ENCODE results near the gene GLI3.

GLI3 gene

DNA sequence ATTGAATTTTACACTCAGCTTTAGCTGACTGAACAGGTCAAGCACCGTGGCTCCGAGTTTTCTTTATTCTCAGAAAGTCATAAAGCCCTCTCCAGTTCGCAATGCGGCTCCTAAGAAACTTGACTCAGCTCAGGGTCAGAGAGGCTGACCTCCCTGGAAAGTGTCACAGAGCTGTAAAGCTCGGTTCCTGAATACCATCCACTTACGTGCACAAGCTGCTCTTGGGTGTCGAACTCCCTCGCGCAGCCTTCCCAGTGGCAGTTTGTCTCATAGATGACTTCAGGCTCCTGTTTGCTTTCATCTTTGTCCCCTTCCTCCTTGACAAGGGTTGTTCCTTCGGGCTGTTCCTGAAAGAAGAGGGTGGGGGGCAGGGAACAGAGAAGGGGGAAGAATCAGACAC lies 213.7 kb downstream of the GLI3 start:
- ATAC-seq (no peak), DNase-seq (no peak)
- no peaks in the 10 kb centered on the region for H3K9me3 Mint-ChIP-seq
- H3K27ac Mint-ChIP-seq, result no peak overlapping the region
- no peak overlapping the region for H3K4me3 Mint-ChIP-seq
- no peaks in the 10 kb centered on the region for H3K4me1 Mint-ChIP-seq
- peaks cover 7% of the 10 kb centered on the region for H3K27me3 Mint-ChIP-seq

DNA sequence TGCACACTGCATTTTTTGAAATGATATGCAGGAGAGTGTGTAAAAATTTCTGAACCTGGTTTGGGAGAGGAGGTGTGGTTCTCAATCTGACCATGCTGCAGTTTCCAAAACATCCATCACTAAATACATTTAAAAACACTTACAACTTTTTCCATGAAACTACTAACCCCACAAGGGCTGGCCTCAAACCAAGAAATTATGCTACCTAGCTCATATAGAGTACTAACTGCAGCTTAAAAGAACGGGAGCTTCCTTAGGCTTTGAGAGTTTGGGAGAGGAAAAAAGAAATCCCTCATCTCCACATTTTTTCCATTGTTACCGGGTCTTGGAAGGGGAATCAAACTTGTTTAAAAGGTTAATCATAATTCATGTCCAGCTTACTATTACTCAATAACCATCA lies 214.2 kb downstream of the GLI3 start:
- H3K9me3 Mint-ChIP-seq, result no peaks in the 10 kb centered on the region
- ATAC-seq, result no peak

GRCh38 chr7:42022056-42022455 lies 215.0 kb downstream of the GLI3 start:
- Mint-ChIP-seq H3K27ac (no peak overlapping the region), H3K9me3 (no peaks in the 10 kb centered on the region), H3K4me1 (no peaks in the 10 kb centered on the region), H3K4me3 (no peak overlapping the region), H3K27me3 (peaks cover 19% of the 10 kb centered on the region)
- no peak for ATAC-seq
- no peak for DNase-seq

More for the DNA sequence above, 214.2 kb downstream of the GLI3 start:
- Mint-ChIP-seq H3K4me3 (no peak overlapping the region), H3K27me3 (peaks cover 11% of the 10 kb centered on the region), H3K27ac (no peak overlapping the region), H3K4me1 (no peaks in the 10 kb centered on the region)
- DNase-seq, result no peak

DNA sequence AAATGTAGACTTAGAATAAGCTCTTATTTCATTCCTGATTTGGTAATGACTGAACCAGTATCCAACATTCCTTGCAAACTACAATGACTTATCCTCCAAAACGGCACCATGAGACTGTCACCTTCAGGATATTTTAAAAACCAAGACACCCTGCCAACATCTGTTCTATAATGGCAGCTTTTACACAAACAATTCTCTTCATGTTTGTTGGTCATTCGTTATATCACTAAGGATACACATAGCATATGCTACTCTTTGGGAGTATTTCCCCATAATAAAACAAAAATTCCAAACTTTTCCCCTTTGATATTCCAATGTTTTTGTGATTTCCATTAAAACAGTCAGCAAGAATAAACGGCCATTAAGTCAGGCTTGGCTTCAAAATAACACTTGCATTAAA lies 215.4 kb downstream of the GLI3 start:
- Mint-ChIP-seq H3K27ac (no peak overlapping the region), H3K4me1 (no peaks in the 10 kb centered on the region), H3K27me3 (peaks cover 23% of the 10 kb centered on the region), H3K4me3 (no peak overlapping the region), H3K9me3 (no peaks in the 10 kb centered on the region)
- ATAC-seq, result no peak
- DNase-seq, result no peak

- ATAC-seq, result no peak
- Mint-ChIP-seq H3K4me3 (no peak overlapping the region), H3K27me3 (peaks cover 29% of the 10 kb centered on the region), H3K4me1 (no peaks in the 10 kb centered on the region), H3K9me3 (no peaks in the 10 kb centered on the region), H3K27ac (peak overlapping the region in 1 of 2 donors; percentile 18)
- DNase-seq, result no peak
Measured at GRCh38 chr7:42020061-42020460, 216.9 kb downstream of the GLI3 start.

DNA sequence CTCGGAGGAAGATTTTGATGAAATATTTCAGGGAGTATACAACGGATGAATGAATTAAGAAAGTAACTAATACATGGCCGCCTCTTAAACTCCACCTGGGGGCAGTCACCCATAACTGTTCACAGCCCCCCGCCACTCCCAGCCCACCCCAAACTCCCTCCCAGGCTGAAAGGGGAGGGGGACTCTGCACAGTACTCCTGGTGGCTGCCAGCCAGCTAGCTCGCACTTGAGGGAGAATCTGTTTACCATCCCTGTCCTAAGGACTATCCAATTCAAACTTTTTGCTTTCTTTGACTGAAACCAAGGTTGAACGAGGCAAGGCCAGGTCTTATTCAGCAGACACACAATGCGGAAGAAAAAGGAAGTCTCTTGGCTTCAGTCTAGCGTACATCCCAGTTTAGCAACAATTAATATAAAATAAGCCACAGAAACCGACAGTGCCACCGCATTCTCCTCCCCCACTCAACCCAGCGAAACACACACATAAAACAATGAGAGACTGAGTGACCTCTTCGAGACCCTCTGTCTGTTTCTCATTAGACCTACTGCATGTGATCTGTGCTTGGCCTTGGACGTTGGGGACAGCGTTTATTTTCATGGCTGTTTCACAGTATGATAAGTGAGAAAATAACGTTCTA lies 219.5 kb downstream of the GLI3 start:
- Mint-ChIP-seq H3K9me3 (peaks cover 9 to 12% of the 10 kb centered on the region in 2 donors), H3K27ac (no peak overlapping the region), H3K27me3 (peaks cover 39% of the 10 kb centered on the region), H3K4me3 (no peak overlapping the region), H3K4me1 (no peaks in the 10 kb centered on the region)
- ATAC-seq, result no peak
- DNase-seq, result no peak

- no peaks in the 10 kb centered on the region for H3K4me1 Mint-ChIP-seq
- ATAC-seq, result no peak
- no peak for DNase-seq
- peaks cover 9 to 12% of the 10 kb centered on the region in 2 donors for H3K9me3 Mint-ChIP-seq
- H3K4me3 Mint-ChIP-seq, result no peak overlapping the region
- H3K27ac Mint-ChIP-seq, result no peak overlapping the region
- H3K27me3 Mint-ChIP-seq, result peaks cover 39% of the 10 kb centered on the region
Measured at GRCh38 chr7:42016517-42016916, 220.5 kb downstream of the GLI3 start.

GRCh38 chr7:42014625-42015618 lies 222.1 kb downstream of the GLI3 start:
- no peaks in the 10 kb centered on the region for H3K4me1 Mint-ChIP-seq
- H3K4me3 Mint-ChIP-seq, result no peak overlapping the region
- H3K27me3 Mint-ChIP-seq, result peaks cover 39% of the 10 kb centered on the region
- H3K9me3 Mint-ChIP-seq, result peaks cover 9 to 12% of the 10 kb centered on the region in 2 donors
- peak; percentile 12 to 38 for DNase-seq
- peak; percentile 57 for ATAC-seq
- no peak overlapping the region for H3K27ac Mint-ChIP-seq

DNA sequence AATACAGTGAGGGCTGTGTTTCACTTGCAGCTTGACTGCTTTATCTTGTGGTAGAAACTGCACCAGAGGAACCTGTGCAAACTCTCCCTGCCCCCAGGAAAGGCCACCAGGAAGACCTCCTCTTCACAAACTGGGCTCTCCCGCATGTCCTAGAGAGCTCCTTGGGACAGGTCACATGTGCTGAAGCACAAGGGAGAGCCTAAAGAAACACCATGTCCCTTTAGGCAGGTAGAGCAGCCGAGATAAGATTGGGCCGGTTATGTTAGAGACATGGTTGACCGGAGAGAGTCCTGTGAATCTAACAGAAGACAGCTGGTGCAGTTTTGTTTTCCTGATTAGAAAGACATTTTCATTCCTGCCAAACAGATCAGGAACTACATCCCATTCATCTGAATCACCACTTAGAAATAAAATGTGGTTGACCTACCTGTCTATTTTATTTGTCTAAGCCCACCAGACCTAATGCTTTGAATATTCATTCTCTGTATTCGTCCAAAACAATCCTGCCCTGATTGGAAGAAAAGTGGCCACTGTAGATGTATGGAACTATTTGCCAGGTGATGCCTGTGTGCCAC lies 224.1 kb downstream of the GLI3 start:
- ATAC-seq, result no peak
- Mint-ChIP-seq H3K4me1 (no peaks in the 10 kb centered on the region), H3K4me3 (no peak overlapping the region), H3K27me3 (peaks cover 39% of the 10 kb centered on the region), H3K27ac (no peak overlapping the region), H3K9me3 (peaks cover 9 to 12% of the 10 kb centered on the region in 2 donors)
- no peak for DNase-seq

GRCh38 chr7:42012313-42012712 lies 224.7 kb downstream of the GLI3 start:
- H3K9me3 Mint-ChIP-seq, result peaks cover 9 to 12% of the 10 kb centered on the region in 2 donors
- H3K4me3 Mint-ChIP-seq, result no peak overlapping the region
- H3K4me1 Mint-ChIP-seq, result no peaks in the 10 kb centered on the region
- H3K27ac Mint-ChIP-seq, result no peak overlapping the region
- H3K27me3 Mint-ChIP-seq, result peaks cover 34% of the 10 kb centered on the region
- DNase-seq, result no peak
- ATAC-seq, result no peak

DNA sequence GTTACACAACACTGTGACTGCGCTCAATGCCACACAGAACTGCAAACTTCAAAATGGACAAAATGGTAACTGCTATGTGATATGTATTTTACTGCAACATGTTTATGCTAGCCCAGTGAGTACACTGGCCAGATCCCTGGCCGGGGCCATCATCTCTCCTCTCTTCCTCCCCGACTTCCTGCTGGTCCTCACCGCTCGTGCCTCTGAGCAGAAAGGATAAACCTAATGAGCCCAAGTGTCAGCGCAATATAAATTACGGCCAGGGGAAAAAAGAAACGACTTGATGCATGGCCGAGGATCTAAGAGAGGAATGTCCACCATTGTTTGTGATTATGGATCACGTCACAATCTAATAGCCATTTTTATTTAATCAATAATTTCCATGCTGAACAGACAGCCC lies 225.2 kb downstream of the GLI3 start:
- Mint-ChIP-seq H3K27ac (no peak overlapping the region), H3K9me3 (peaks cover 9 to 12% of the 10 kb centered on the region in 2 donors), H3K4me3 (no peak overlapping the region), H3K27me3 (peaks cover 29% of the 10 kb centered on the region), H3K4me1 (no peaks in the 10 kb centered on the region)
- ATAC-seq (no peak), DNase-seq (no peak)

DNA sequence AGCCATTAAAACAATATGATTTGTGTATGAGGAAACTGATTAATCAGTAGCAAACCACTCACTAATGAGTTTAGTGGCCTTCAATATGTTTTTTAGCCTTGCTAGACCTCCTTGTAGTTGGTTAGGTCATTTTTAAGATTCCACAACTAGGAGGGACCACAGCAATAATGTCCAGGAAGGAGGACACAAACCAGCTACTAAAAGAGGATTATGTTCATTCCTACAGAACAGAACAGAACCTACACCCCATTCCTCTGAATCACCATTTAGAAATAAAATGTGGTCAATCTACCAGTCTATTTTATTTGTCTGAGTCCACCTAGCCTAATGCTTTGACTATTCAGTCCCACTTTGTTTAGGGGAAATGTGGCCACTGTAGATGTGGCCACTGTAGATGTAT lies 226.3 kb downstream of the GLI3 start:
- Mint-ChIP-seq H3K9me3 (peaks cover 9 to 12% of the 10 kb centered on the region in 2 donors), H3K4me3 (no peak overlapping the region), H3K27ac (no peak overlapping the region), H3K27me3 (peaks cover 21% of the 10 kb centered on the region), H3K4me1 (no peaks in the 10 kb centered on the region)
- DNase-seq, result no peak
- no peak for ATAC-seq

DNA sequence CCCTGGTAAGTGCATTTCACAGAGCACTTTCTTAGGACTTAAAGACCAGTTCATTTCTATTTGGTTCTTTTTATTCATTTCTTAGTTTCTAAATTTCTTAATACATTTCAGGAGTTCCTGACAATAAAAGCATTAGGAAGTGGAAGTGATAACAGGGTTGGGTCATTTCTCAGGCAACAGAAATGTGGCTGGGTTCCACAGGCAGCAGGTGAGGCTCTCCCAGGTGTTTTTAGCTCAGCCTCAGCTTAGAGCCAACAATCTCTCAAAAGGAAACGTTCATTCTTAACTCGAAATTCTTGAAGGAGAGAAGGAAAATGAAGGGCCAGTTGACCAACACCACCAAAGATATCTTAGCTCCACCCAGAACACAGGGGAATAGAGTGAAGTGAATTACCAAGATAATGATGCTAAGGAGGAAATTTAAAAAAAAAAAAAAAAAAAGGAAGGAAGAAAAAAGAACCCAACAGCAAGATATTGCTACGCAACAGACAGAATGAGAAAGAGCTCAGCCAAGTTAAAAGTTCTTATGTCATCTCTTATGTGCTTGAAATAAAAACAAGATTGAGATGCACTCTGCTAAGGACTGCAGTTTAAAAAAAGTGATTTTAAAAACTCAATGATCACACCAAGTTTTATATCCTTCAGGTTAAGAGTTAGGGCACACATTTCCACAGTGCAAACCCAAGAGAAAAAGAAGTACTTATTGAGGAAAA lies 230.1 kb downstream of the GLI3 start:
- Mint-ChIP-seq H3K9me3 (no peaks in the 10 kb centered on the region), H3K27me3 (peaks cover 11% of the 10 kb centered on the region), H3K27ac (no peak overlapping the region), H3K4me1 (no peaks in the 10 kb centered on the region), H3K4me3 (no peak overlapping the region)
- DNase-seq (no peak), ATAC-seq (no peak)

GRCh38 chr7:42002654-42003053 lies 234.4 kb downstream of the GLI3 start:
- no peak overlapping the region for H3K27ac Mint-ChIP-seq
- no peaks in the 10 kb centered on the region for H3K4me1 Mint-ChIP-seq
- H3K4me3 Mint-ChIP-seq, result no peak overlapping the region
- DNase-seq (no peak), ATAC-seq (no peak)
- H3K27me3 Mint-ChIP-seq, result peaks cover 19% of the 10 kb centered on the region
- H3K9me3 Mint-ChIP-seq, result no peaks in the 10 kb centered on the region

GRCh38 chr7:41999736-42000283 lies 237.2 kb downstream of the GLI3 start:
- ATAC-seq (no peak), DNase-seq (no peak)
- H3K4me3 Mint-ChIP-seq, result no peak overlapping the region
- no peaks in the 10 kb centered on the region for H3K4me1 Mint-ChIP-seq
- H3K27me3 Mint-ChIP-seq, result peaks cover 19% of the 10 kb centered on the region
- no peak overlapping the region for H3K27ac Mint-ChIP-seq
- H3K9me3 Mint-ChIP-seq, result no peaks in the 10 kb centered on the region
